HG03196 (cell line): ENCODE results near the gene ARHGAP33.
A peak's percentile ranks its signal among the peaks of the same experiment; 100 is the strongest.

ENCODE experiments used
- ATAC-seq: cut with Tn5 transposase; IDR thresholded peaks from one replicate; pipeline ENCODE4 v1.9.1; 2021; ENCODE audit not compliant: unreplicated experiment

Gene ARHGAP33

GRCh38 chr19:35739275-35740107 lies 35.9 kb upstream of the ARHGAP33 start:
- ATAC-seq = no peak

- ATAC-seq = peak; percentile 14
Observed at GRCh38 chr19:35740108-35740422, 35.3 kb upstream of the ARHGAP33 start.

- peak; percentile 46 for ATAC-seq
Observed at GRCh38 chr19:35740423-35741202, 34.8 kb upstream of the ARHGAP33 start.

DNA sequence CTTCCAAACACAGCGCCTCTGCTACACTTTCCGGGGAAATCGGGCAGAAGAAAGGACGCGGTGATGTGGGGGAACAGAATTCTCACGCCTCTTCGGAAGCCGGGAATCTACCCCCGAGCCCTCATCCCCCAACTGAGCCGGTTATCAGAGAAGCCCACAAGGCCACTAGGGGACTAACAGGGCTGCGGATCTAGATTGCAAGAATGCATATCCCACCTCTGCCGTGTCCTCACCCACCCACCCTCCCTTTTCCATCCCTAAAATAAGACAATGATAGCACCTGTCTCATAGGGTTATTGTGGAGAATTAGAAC lies 34.2 kb upstream of the ARHGAP33 start:
- no peak for ATAC-seq

GRCh38 chr19:35742121-35742724 lies 33.1 kb upstream of the ARHGAP33 start, which contains the start of gene IGFLR1:
IGFLR1 (minus strand) TSS chr19:35742452; CDS start chr19:35741180, 1,272 bp downstream.
- no peak for ATAC-seq

DNA sequence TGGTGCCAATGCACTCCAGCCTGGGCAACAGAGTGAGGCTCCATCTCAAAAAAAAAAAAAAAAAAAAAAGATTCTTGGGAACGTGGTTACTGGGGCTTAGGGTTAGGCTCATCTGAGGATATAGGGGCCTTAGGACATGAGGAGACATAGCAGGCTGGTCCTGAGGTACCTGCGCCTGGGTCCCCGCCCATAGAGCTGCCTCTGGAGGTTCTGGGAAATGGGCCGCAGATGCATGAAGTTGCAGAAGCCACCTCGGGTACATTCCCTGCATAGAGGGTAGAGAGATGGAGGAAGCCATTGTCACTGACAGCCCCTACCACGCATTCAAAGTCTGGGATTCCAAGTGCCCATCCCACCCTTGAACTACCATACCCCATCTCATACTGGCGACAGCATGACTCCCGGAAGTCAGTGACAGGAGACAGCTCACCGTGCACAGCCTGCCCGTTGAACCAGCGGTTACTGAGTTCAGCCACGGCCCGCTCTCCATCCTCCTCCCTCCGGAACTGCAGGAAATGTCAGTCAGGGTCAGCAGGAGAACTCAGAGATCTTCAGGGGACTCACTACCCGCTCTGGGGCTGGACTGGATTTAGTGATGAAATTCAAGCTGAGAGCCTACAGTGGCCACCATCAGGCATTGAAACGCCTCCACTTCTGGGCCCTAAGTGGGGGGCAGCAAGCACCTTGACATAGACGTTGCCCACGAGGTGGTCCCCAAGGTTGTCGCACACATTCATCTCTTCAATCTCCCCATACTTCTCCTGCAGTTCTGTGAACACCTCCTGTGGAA lies 31.5 kb upstream of the ARHGAP33 start:
- no peak for ATAC-seq

DNA sequence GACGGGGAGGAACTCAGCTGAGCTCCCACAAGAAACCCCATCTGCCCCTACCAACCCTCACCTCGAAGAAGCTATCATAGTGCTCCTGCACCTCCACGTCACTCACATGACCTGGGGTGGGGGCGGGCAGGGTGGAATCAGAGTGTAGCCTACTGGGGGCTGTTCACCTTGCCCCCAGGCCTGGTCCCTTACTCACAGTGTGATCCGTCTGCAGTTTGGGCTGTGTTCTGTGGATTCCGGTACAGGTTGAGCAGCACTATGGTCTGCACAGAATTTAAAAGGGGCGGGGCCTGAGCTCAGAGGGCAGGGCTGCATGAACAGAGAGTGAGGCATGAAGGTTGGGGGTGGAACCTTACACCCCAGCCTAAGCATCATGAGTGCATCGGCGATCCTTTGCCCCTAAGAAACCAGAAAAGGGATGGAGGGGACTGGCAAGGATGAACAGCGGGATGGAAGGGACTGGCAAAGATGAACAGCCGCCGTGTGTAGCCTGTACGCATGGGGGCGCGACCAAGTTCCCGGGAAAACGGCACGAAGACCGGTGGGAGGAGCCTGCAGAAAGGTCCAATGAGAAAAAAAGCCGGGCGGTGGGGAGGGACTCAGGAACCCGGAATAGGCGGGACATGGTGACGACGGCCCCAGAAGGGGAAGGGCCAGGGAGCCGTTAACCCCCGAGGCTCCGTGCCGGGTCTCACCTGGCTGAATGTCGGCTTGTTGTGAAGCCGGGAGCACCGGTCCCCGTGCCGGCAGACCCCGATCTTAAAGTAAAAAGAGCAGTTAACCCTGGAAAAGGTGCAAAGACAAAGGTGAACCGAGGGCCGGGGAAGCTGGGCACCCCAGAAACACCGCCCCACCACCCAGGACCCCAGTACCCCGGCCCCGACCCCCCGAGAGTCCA lies 30.7 kb upstream of the ARHGAP33 start:
- ATAC-seq = peak; percentile 29

DNA sequence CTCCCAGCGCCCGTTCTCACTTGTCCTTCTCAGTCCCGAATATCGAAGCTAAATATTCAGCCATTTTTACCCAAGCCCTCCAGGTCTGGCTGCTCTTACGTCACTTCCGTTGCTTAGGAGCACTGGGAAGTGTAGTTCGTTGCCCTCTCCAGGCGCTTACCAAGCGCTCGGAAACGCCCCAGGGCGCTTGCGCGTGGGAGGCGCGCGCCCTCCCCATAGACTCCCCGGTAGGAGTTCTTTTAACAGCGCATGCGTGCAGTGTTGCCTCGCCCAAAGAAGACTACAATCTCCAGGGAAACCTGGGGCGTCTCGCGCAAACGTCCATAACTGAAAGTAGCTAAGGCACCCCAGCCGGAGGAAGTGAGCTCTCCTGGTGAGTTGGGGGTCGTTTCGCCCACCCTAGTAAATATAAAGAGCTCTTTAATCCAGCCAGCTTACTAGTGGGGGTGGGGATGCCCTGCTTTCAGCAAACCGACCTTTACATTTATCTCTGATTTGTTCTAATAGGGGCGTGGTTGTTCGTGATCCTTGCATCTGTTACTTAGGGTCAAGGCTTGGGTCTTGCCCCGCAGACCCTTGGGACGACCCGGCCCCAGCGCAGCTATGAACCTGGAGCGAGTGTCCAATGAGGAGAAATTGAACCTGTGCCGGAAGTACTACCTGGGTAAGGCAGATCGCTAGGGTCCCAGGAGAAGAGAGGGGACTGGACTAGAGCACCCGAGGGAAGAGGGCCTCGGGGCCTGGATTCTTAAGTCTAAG lies 29.9 kb upstream of the ARHGAP33 start, which contains the start of the genes PSENEN and U2AF1L4:
Gene PSENEN (plus strand): TSS at position 324 of the 759 bp plus-strand sequence. CDS start 280 bp downstream, at position 604.
Gene U2AF1L4 (minus strand): TSS at position 91 of the 759 bp plus-strand sequence. CDS start 27 bp downstream, at position 64.
- peak; percentile 34 for ATAC-seq

DNA sequence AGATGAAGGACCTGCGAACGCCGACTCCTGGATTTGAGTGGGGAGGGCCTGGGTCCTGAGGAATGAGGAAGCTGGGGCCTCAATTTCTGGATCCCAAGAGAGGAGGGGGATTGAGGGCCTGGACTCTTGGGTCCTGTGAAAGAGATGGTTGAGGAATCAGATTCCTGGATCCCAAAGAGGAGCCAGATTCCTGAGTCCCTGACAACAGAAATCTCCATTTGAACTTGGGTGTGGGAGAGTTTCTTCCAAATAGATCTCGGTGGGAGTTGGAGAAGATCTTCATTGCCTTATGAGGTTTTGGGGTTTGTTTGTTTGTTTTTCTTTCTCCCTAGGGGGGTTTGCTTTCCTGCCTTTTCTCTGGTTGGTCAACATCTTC lies 29.3 kb upstream of the ARHGAP33 start:
- ATAC-seq = no peak

GRCh38 chr19:35746531-35746930 lies 28.8 kb upstream of the ARHGAP33 start:
- no peak for ATAC-seq

GRCh38 chr19:35748106-35749020 lies 27.0 kb upstream of the ARHGAP33 start, which contains the start of gene LIN37:
LIN37 (plus strand) TSS chr19:35748576; CDS start chr19:35748725, 149 bp downstream.
- ATAC-seq = peak; percentile 60

GRCh38 chr19:35750167-35750566 lies 25.2 kb upstream of the ARHGAP33 start:
- ATAC-seq = no peak

- ATAC-seq = no peak
Observed at GRCh38 chr19:35751839-35752745, 23.3 kb upstream of the ARHGAP33 start.

DNA sequence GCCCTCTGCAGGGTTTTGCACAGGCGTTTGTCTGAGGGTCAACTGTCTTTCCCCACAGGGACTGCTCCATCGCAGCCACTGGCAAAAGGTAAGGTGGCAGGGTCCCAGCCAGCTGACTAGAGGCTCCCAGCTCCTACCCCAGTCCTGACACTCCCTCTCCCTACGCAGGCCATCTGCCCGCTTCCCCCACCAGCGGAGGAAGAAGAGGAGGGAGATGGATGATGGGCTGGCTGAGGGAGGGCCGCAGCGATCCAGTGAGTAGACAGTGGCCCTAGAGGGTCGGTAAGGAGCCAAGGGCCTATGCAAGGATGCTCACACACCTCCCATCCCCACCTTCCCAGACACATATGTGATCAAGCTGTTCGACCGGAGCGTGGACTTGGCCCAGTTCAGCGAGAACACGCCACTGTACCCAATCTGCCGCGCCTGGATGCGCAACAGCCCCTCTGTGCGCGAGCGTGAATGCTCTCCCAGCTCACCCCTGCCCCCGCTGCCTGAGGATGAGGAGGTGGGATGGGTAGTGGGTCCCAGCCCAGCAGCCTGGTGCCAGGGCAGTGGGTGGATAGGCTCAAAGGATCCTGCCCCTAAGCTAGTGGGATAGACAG lies 22.5 kb upstream of the ARHGAP33 start:
- ATAC-seq = no peak

DNA sequence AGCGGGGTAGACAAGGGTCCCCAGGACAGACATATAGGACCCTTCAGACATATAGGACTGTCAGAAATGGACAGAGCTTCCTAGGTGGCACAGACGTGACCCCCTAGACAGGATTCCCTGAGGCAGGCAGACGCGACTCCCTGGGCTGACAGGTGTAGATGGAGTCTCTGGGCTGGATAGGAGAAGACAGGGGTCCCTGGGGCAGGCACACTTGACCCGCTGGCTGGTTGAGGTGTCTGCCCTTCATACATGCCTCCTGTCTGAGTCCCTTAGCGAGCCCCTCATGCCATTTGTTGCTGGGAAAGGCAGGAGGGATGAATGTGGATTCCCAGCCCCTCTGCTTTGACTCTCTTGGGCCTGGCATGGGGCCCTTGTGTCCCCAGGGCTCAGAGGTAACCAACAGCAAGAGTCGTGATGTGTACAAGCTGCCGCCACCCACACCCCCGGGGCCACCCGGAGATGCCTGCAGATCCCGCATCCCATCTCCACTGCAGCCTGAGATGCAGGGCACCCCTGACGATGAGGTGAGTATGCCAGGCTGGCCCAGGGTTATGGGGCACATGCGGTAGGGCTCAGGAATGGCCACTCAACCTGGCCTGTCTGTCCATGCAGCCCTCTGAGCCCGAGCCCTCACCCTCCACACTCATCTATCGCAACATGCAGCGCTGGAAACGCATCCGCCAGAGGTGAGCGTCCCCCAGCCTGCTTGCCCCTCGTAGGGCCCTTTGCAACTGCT lies 21.6 kb upstream of the ARHGAP33 start:
- ATAC-seq = no peak
